KMS-11 (cell line): ENCODE results near the gene CCDC68.
"Not testable (repeated sequence)": the region's sequence is repeated elsewhere in the genome, so short reads cannot be mapped to it uniquely, and the experiment has no call there.

Experiments used
- H2AFZ ChIP-seq: fragments of 200-600 bp; sonication (generic); 2 replicates; pipeline ENCODE4 v1.6.1; 2016; ENCODE audit warnings: antibody characterized with exemption, mixed run types, low read depth
- H3K27ac ChIP-seq: fragments of 200-600 bp; sonication (generic); 2 replicates; pipeline ENCODE4 v1.6.1; 2016; ENCODE audit warnings: mild to moderate bottlenecking, mixed run types
- H3K27me3 ChIP-seq: fragments of 200-600 bp; sonication (generic); 2 replicates; pipeline ENCODE4 v1.6.1; 2017; ENCODE audit warnings: mild to moderate bottlenecking, low read depth, mixed run types, moderate library complexity; ENCODE audit not compliant: insufficient read depth
- H3K36me3 ChIP-seq: fragments of 200-600 bp; sonication (generic); 2 replicates; pipeline ENCODE4 v1.6.1; 2017; ENCODE audit warnings: mild to moderate bottlenecking, mixed run types; ENCODE audit not compliant: insufficient read depth
- H3K4me1 ChIP-seq: fragments of 200-600 bp; sonication (generic); 2 replicates; pipeline ENCODE4 v1.6.1; 2016; ENCODE audit warnings: mild to moderate bottlenecking, low read depth, mixed run types; ENCODE audit not compliant: poor library complexity, severe bottlenecking
- H3K4me2 ChIP-seq: fragments of 200-600 bp; sonication (generic); 2 replicates; pipeline ENCODE4 v1.7.0; 2016; ENCODE audit warnings: mild to moderate bottlenecking, mixed run types
- H3K4me3 ChIP-seq: fragments of 200-600 bp; sonication (generic); IDR thresholded peaks from 2 replicates; pipeline ENCODE4 v1.6.1; 2017; ENCODE audit warnings: low read depth, low read length, mixed read lengths; ENCODE audit not compliant: insufficient read depth
- H3K79me2 ChIP-seq: fragments of 200-600 bp; sonication (generic); 2 replicates; pipeline ENCODE4 v1.6.1; 2016; ENCODE audit warnings: low read depth, mixed run types; ENCODE audit not compliant: insufficient read depth
- H3K9ac ChIP-seq: fragments of 200-600 bp; sonication (generic); 2 replicates; pipeline ENCODE4 v1.6.1; 2016; ENCODE audit warnings: mild to moderate bottlenecking, mixed run types
- H4K20me1 ChIP-seq: fragments of 200-600 bp; sonication (generic); 2 replicates; pipeline ENCODE4 v1.6.1; 2016; ENCODE audit warnings: mild to moderate bottlenecking, mixed run types; ENCODE audit not compliant: insufficient read depth
- CTCF ChIP-seq: fragments of 200-600 bp; sonication (generic); conservative IDR thresholded peaks from 2 replicates; pipeline ENCODE4 v1.6.1; 2017; ENCODE audit warnings: low read depth, mild to moderate bottlenecking, antibody characterized with exemption, low read length, moderate library complexity, mixed read lengths

Gene CCDC68

GRCh38 chr18:54981076-54981475 is 21.8 kb upstream of the CCDC68 start:
- H4K20me1 ChIP-seq, result no peaks in the 10 kb centered on the region
- no peak overlapping the region for H3K4me3 ChIP-seq
- no peaks in the 10 kb centered on the region for H3K4me1 ChIP-seq
- H3K27me3 ChIP-seq, result no peaks in the 10 kb centered on the region
- H3K79me2 ChIP-seq, result no peaks in the 10 kb centered on the region
- H3K36me3 ChIP-seq, result no peaks in the 10 kb centered on the region
- H2AFZ ChIP-seq, result no peak overlapping the region
- TF ChIP-seq CTCF, result no peak
- no peak overlapping the region for H3K4me2 ChIP-seq
- H3K9ac ChIP-seq, result no peak overlapping the region
- H3K27ac ChIP-seq, result no peak overlapping the region

- Histone ChIP-seq H3K4me3 (no peak overlapping the region), H3K27me3 (no peaks in the 10 kb centered on the region), H4K20me1 (no peaks in the 10 kb centered on the region), H2AFZ (no peak overlapping the region), H3K36me3 (no peaks in the 10 kb centered on the region), H3K27ac (no peak overlapping the region), H3K4me1 (no peaks in the 10 kb centered on the region), H3K79me2 (no peaks in the 10 kb centered on the region), H3K4me2 (no peak overlapping the region), H3K9ac (no peak overlapping the region)
- no peak for TF ChIP-seq CTCF
Measured at GRCh38 chr18:54975598-54975997, 16.3 kb upstream of the CCDC68 start.

- Histone ChIP-seq H3K4me2 (no peak overlapping the region), H2AFZ (no peak overlapping the region), H3K9ac (no peak overlapping the region), H3K79me2 (no peaks in the 10 kb centered on the region), H3K36me3 (no peaks in the 10 kb centered on the region), H4K20me1 (no peaks in the 10 kb centered on the region), H3K27ac (no peak overlapping the region), H3K4me3 (no peak overlapping the region), H3K4me1 (no peaks in the 10 kb centered on the region), H3K27me3 (no peaks in the 10 kb centered on the region)
- no peak for TF ChIP-seq CTCF
Measured at GRCh38 chr18:54973046-54973445, 13.8 kb upstream of the CCDC68 start.

- Histone ChIP-seq H4K20me1 (no peaks in the 10 kb centered on the region), H3K27ac (no peak overlapping the region)
Measured at GRCh38 chr18:54968807-54969206, 9.5 kb upstream of the CCDC68 start.

GRCh38 chr18:54968237-54968636 is 9.0 kb upstream of the CCDC68 start:
- not testable (repeated sequence) for H3K4me3 ChIP-seq, H3K36me3 ChIP-seq, H3K9ac ChIP-seq, H3K4me2 ChIP-seq, H3K4me1 ChIP-seq, H3K79me2 ChIP-seq, H4K20me1 ChIP-seq, H3K27me3 ChIP-seq, H3K27ac ChIP-seq, H2AFZ ChIP-seq

More at GRCh38 chr18:54968807-54969206, 9.5 kb upstream of the CCDC68 start:
- Histone ChIP-seq H2AFZ (no peak overlapping the region), H3K4me3 (no peak overlapping the region), H3K27me3 (no peaks in the 10 kb centered on the region), H3K79me2 (no peaks in the 10 kb centered on the region), H3K4me1 (no peaks in the 10 kb centered on the region), H3K4me2 (no peak overlapping the region), H3K36me3 (no peaks in the 10 kb centered on the region), H3K9ac (no peak overlapping the region)
- no peak for TF ChIP-seq CTCF
